ENCODE measurements around the gene TXN.

- TF ChIP-seq CTCF (IDR thresholded peaks at IDR 0.05), result no peak
- no peak for TF ChIP-seq POLR2AphosphoS5 (IDR thresholded peaks at IDR 0.05)
- TF ChIP-seq POLR2A (IDR thresholded peaks at IDR 0.05), result no peak
Observed at GRCh38 chr9:110303133-110303532, 46.8 kb upstream of the TXN start.
